B cell (primary cell): Measurements from ENCODE around the gene MDFIC2. TPM values are rescaled to one million over a fixed set of nuclear protein-coding genes. Genes with fewer than 3 reads are reported as not detected.

ENCODE experiments used
- ATAC-seq: fragments of 200-7000 bp; cut with Tn5 transposase; one replicate; pipeline ENCODE4 v1.10.0; 2021; ENCODE audit warnings: low read depth, mild to moderate bottlenecking, moderate number of reproducible peaks, moderate library complexity
- CTCF ChIA-PET: fragments of 350-600 bp; sonication (Branson Sonifier 250); formaldehyde crosslinking; loops from one replicate; lab custom pipeline; 2021; ENCODE audit warnings: antibody characterized with exemption, inconsistent platforms; lab: Charles Lee
- POLR2A ChIA-PET: fragments of 350-600 bp; sonication (Branson Sonifier 250); formaldehyde crosslinking; loops from one replicate; lab custom pipeline; 2021; ENCODE audit warnings: antibody characterized with exemption; lab: Charles Lee
- DNase-seq: peaks from one replicate; pipeline ENCODE4 v3.0.0; 2013
- H2AFZ ChIP-seq: 2 replicates; pipeline ENCODE4 v1.6.1; 2012; ENCODE audit warnings: mild to moderate bottlenecking, low read depth, low read length; ENCODE audit not compliant: insufficient read depth, poor library complexity, severe bottlenecking
- H3K27ac ChIP-seq, 2 donors: 1 replicate in 1 of 2; 2 replicates in 1 of 2; pipeline ENCODE4 v1.5.1; 2012 to 2013; ENCODE audit warnings: low read length in 2 of 2, mild to moderate bottlenecking in 2 of 2, moderate library complexity in 1 of 2
- H3K27me3 ChIP-seq, 4 experiments: fragments of 200-600 bp in 1 of 4; sonication (generic) in 1 of 4; replicated peaks in 1 of 4; 1 replicate in 2 of 4; 2 replicates in 2 of 4; pipeline versions ENCODE4 v1.6.1 to v1.7.0; 2013 to 2016; ENCODE audit warnings: low read length in 3 of 4, mild to moderate bottlenecking in 2 of 4, mixed read lengths in 1 of 4, moderate library complexity in 1 of 4; ENCODE audit not compliant: insufficient read depth in 4 of 4, control insufficient read depth in 3 of 4; ENCODE audit errors: control extremely low read depth in 1 of 4
- H3K36me3 ChIP-seq, 2 experiments: replicated peaks in 1 of 2; 1 replicate in 1 of 2; 2 replicates in 1 of 2; pipeline versions ENCODE4 v1.6.1 to v1.7.1; 2013; ENCODE audit warnings: low read length in 1 of 2; ENCODE audit not compliant: insufficient read depth in 2 of 2, control insufficient read depth in 1 of 2; ENCODE audit errors: control extremely low read depth in 1 of 2, extremely low read depth in 1 of 2
- H3K4me1 ChIP-seq, 2 donors: fragments of 200-600 bp in 1 of 2; sonication (generic) in 1 of 2; 1 replicate in 1 of 2; 2 replicates in 1 of 2; pipeline versions ENCODE4 v1.5.1 to v1.6.1; 2013 to 2017; ENCODE audit warnings: low read length in 2 of 2; ENCODE audit not compliant: control insufficient read depth in 2 of 2, insufficient read depth in 2 of 2
- H3K4me2 ChIP-seq: replicated peaks from 2 replicates; pipeline ENCODE3; 2012; ENCODE audit warnings: mild to moderate bottlenecking, low read depth, low read length; ENCODE audit not compliant: poor library complexity, severe bottlenecking
- H3K4me3 ChIP-seq, 5 experiments: fragments of 200-600 bp in 1 of 5; sonication (generic) in 1 of 5; 1 replicate in 3 of 5; 2 replicates in 2 of 5; pipeline versions ENCODE4 v1.5.1 to v1.7.0; 2011 to 2016; ENCODE audit warnings: low read length in 4 of 5, mild to moderate bottlenecking in 4 of 5, low read depth in 2 of 5, control low read depth in 1 of 5, moderate library complexity in 1 of 5; ENCODE audit not compliant: insufficient read depth in 1 of 5; ENCODE audit errors: control extremely low read depth in 1 of 5, extremely low read depth in 1 of 5
- H3K79me2 ChIP-seq: fragments of 200-600 bp; sonication (generic); one replicate; pipeline ENCODE4 v1.6.0; 2016; ENCODE audit warnings: low read length; ENCODE audit not compliant: control insufficient read depth, insufficient read depth
- H3K9ac ChIP-seq: fragments of 200-600 bp; sonication (generic); 2 replicates; pipeline ENCODE4 v1.6.1; 2017; ENCODE audit warnings: mild to moderate bottlenecking, low read length, moderate library complexity
- H3K9me3 ChIP-seq, 3 donors: one replicate each; pipeline versions ENCODE4 v1.6.1 to v1.7.1; 2013; ENCODE audit warnings: low read length in 2 of 3; ENCODE audit not compliant: control insufficient read depth in 2 of 3, insufficient read depth in 1 of 3; ENCODE audit errors: control extremely low read depth in 1 of 3
- H4K20me1 ChIP-seq: 2 replicates; pipeline ENCODE4 v1.6.0; 2012; ENCODE audit warnings: mild to moderate bottlenecking, low read length; ENCODE audit not compliant: insufficient read depth, control insufficient read depth, poor library complexity, severe bottlenecking
- H3K27ac Mint-ChIP-seq: one replicate; pipeline ENCODE4 v1.8.0; 2021; ENCODE audit warnings: mixed read lengths
- H3K27me3 Mint-ChIP-seq: one replicate; pipeline ENCODE4 v1.8.0; 2021; ENCODE audit warnings: mixed read lengths
- H3K4me1 Mint-ChIP-seq: one replicate; pipeline ENCODE4 v1.8.0; 2021; ENCODE audit warnings: mixed read lengths
- H3K4me3 Mint-ChIP-seq: one replicate; pipeline ENCODE4 v1.8.0; 2021; ENCODE audit warnings: mixed read lengths
- H3K9me3 Mint-ChIP-seq: one replicate; pipeline ENCODE4 v1.8.0; 2022; ENCODE audit warnings: mixed read lengths; ENCODE audit not compliant: insufficient read depth
- CTCF ChIP-seq: fragments of 200-600 bp; IDR thresholded peaks from one replicate; pipeline ENCODE4 v1.8.0; 2022; ENCODE audit warnings: antibody characterized with exemption, mild to moderate bottlenecking
- EZH2 ChIP-seq: IDR thresholded peaks from 2 replicates; pipeline ENCODE4 v1.6.1; 2012; ENCODE audit warnings: borderline replicate concordance, low read depth, mild to moderate bottlenecking, moderate library complexity, low read length; ENCODE audit not compliant: insufficient read depth, poor library complexity, severe bottlenecking
- WGBS: methylation state at CpG from one replicate; pipeline ENCODE4 v1.1.5; 2013; ENCODE audit warnings: missing lambda C conversion rate; ENCODE audit not compliant: insufficient coverage; 5-methylcytosine and 5-hydroxymethylcytosine counted together
- intact Hi-C: fragments of 100-400 bp; cut with micrococcal nuclease; formaldehyde crosslinking; loops from one replicate; pipeline ENCODE4 v1.10.0; 2022
- polyA plus RNA-seq: library from polyadenylated mRNA; depleted of rRNA; stranded (reverse); fragments of >200 nt; gene quantifications from 2 replicates; pipeline ENCODE4 v1.2.3, GENCODE V29; 2012
- total RNA-seq, 2 donors: library from RNA; stranded (reverse); fragments of 120-200 nt in 1 of 2; gene quantifications; 1 replicate in 1 of 2; 2 replicates in 1 of 2; pipeline versions ENCODE4 v1.2.3 to v1.2.4, GENCODE V29; 2013 to 2022

The MDFIC2 gene
- total and polyA plus RNA-seq, 2 donors (not counting 1 experiment from before 2014, with no cell fraction given) = not detected

DNA sequence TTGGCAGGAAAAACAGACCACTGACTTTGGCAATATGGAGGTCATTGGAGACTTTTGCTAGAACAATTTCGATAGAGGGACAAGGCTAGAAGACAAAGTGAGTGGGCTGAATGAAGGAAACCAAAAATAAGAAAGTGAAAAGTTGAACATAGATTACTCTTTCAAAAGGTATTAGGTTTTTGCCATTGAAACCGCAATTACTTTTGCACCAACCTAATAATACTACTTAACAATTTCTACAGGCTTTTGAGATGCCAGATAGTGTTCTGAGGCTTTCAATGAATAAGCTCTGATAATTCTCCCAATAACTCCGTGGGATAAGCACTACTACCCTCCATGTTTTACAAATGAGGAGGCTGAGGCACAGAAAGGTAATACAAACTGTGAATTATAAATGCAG, 85.0 kb downstream of the MDFIC2 start:
- POLR2A ChIA-PET = no interaction called here
- TF ChIP-seq CTCF = no peak
- TF ChIP-seq EZH2 = no peak
- no peak overlapping the region for H3K27ac ChIP-seq
- H2AFZ ChIP-seq = no peak overlapping the region
- ATAC-seq = no peak
- H3K4me3 ChIP-seq = no peak overlapping the region
- H3K27me3 ChIP-seq = peaks cover 0 to 2% (median 0%) of the 10 kb centered on the region in 4 experiments
- H3K36me3 ChIP-seq = no peaks in the 10 kb centered on the region
- Mint-ChIP-seq H3K9me3 (no peaks in the 10 kb centered on the region), H3K4me1 (no peaks in the 10 kb centered on the region), H3K4me3 (no peak overlapping the region), H3K27me3 (peaks cover 4% of the 10 kb centered on the region), H3K27ac (no peak overlapping the region)
- no peak for DNase-seq
- H3K4me1 ChIP-seq = no peaks in the 10 kb centered on the region
- H3K9me3 ChIP-seq = peaks cover 0 to 2% (median 0%) of the 10 kb centered on the region in 3 donors
- no peak overlapping the region for H3K4me2 ChIP-seq
- intact Hi-C loops = no loop called here
- no peaks in the 10 kb centered on the region for H4K20me1 ChIP-seq
- CTCF ChIA-PET = interaction anchor here (0.7 kb wide), 1 partner anchor 72 kb away, joined by 3 read pairs; no protein-coding TSS in a partner anchor
- H3K9ac ChIP-seq = no peak overlapping the region
- WGBS = 60% methylated on average over 1 of the region's 3 CpGs
- no peaks in the 10 kb centered on the region for H3K79me2 ChIP-seq

- Histone ChIP-seq H3K36me3 (no peaks in the 10 kb centered on the region), H4K20me1 (no peaks in the 10 kb centered on the region), H3K27ac (no peak overlapping the region), H3K79me2 (no peaks in the 10 kb centered on the region), H2AFZ (no peak overlapping the region), H3K9me3 (no peaks in the 10 kb centered on the region), H3K4me1 (no peaks in the 10 kb centered on the region), H3K9ac (no peak overlapping the region), H3K4me3 (no peak overlapping the region), H3K4me2 (no peak overlapping the region), H3K27me3 (no peaks in the 10 kb centered on the region)
- CTCF ChIA-PET = no interaction called here
- TF ChIP-seq CTCF = no peak
- TF ChIP-seq EZH2 = no peak
- no peak for DNase-seq
- POLR2A ChIA-PET = no interaction called here
- no CpG with 5 or more reads among the region's 3 CpGs for WGBS
- Mint-ChIP-seq H3K4me3 (no peak overlapping the region), H3K4me1 (no peaks in the 10 kb centered on the region), H3K9me3 (no peaks in the 10 kb centered on the region), H3K27ac (no peak overlapping the region), H3K27me3 (peaks cover 4% of the 10 kb centered on the region)
- intact Hi-C loops = no loop called here
- ATAC-seq = no peak
Observed at GRCh38 chr3:70225146-70225545, 87.3 kb downstream of the MDFIC2 start.
